Lower leg skin (tissue), 4 donors: Measurements from ENCODE around the gene UPF1. TPM values are rescaled to one million over a fixed set of nuclear protein-coding genes. Genes with fewer than 3 reads are reported as not detected.

Experiments used
- DNase-seq, 2 donors: peaks; one replicate each; pipeline ENCODE4 v3.0.0-alpha.2; 2019; ENCODE audit warnings: low spot score in 2 of 2
- H3K4me3 ChIP-seq: fragments of 200-600 bp; sonication (generic); 2 replicates; pipeline ENCODE4 v1.5.1; 2017; ENCODE audit warnings: mild to moderate bottlenecking, low read depth; ENCODE audit not compliant: poor library complexity, severe bottlenecking
- CTCF ChIP-seq, 3 donors: fragments of 450-650 bp; IDR thresholded peaks; one replicate each; pipeline ENCODE4 v1.5.1; 2016; ENCODE audit warnings: antibody characterized with exemption in 3 of 3, mild to moderate bottlenecking in 3 of 3, moderate library complexity in 2 of 3
- POLR2A ChIP-seq, 2 donors: fragments of 450-650 bp; IDR thresholded peaks; one replicate each; pipeline ENCODE4 v1.6.1; 2016 to 2017; ENCODE audit warnings: antibody characterized with exemption in 2 of 2, mild to moderate bottlenecking in 1 of 2, moderate library complexity in 1 of 2
- WGBS, 2 donors: methylation state at CpG; one replicate each; pipeline ENCODE4 v1.1.5; 2018; 5-methylcytosine and 5-hydroxymethylcytosine counted together
- intact Hi-C: fragments of 100-400 bp; cut with DNase I; formaldehyde crosslinking; loops from one replicate; pipeline ENCODE4 v1.15.0; 2023; ENCODE audit warnings: low total_unique reads
- total RNA-seq, 4 donors: library from RNA; depleted of rRNA; stranded (reverse); fragments of >200 nt; gene quantifications; one replicate each; pipeline ENCODE4 v1.1.0, GENCODE V29; 2016

UPF1 gene
- total RNA-seq, 4 donors from 2014 or later: 91.6 to 116 (median 102) TPM

- WGBS, 2 donors: 4 to 5% methylated on average over 35 to 43 of the region's 68 CpGs
- intact Hi-C loops: no loop called here
- TF ChIP-seq POLR2A (IDR thresholded peaks at IDR 0.05): no peak
- TF ChIP-seq CTCF (IDR thresholded peaks at IDR 0.05): no peak
- no peak overlapping the region for H3K4me3 ChIP-seq
- no peak for DNase-seq
Observed at GRCh38 chr19:18788529-18789421, 43.0 kb upstream of the UPF1 start.

- no peak overlapping the region for H3K4me3 ChIP-seq
- no peak for DNase-seq
- TF ChIP-seq POLR2A (IDR thresholded peaks at IDR 0.05): no peak
- no peak for TF ChIP-seq CTCF (IDR thresholded peaks at IDR 0.05)
- intact Hi-C loops: no loop called here
- WGBS, 2 donors: 2 to 4% methylated on average over 22 to 28 of the region's 38 CpGs
Observed at GRCh38 chr19:18789422-18789869, 42.3 kb upstream of the UPF1 start.

- intact Hi-C loops: no loop called here
- WGBS, 2 donors: 1 to 2% methylated on average over 48 to 58 of the region's 65 CpGs
- H3K4me3 ChIP-seq: no peak overlapping the region
- no peak for DNase-seq
- no peak for TF ChIP-seq POLR2A (IDR thresholded peaks at IDR 0.05)
- no peak for TF ChIP-seq CTCF (IDR thresholded peaks at IDR 0.05)
Observed at GRCh38 chr19:18789883-18790565, 41.7 kb upstream of the UPF1 start.

- H3K4me3 ChIP-seq: no peak within 1 kb of the TSS
- WGBS, 2 donors: 2 to 4% methylated on average over 40 to 41 of the region's 61 CpGs
- intact Hi-C loops: no loop called here
- no peak for DNase-seq
- TF ChIP-seq CTCF (IDR thresholded peaks at IDR 0.05) (no peak), POLR2A (IDR thresholded peaks at IDR 0.05) (no peak)
Observed at GRCh38 chr19:18790566-18791314, 41.0 kb upstream of the UPF1 start, which contains the start of gene COMP. COMP (minus strand) TSS chr19:18791305; CDS start chr19:18791269, 36 bp downstream.

GRCh38 chr19:18791315-18791678 is 40.5 kb upstream of the UPF1 start:
- whole genome bisulfite sequencing, 2 donors: 24 to 27% methylated on average over 21 of the region's 21 CpGs
- intact Hi-C loops: no loop called here
- no peak overlapping the region for H3K4me3 ChIP-seq
- DNase-seq: no peak
- no peak for TF ChIP-seq CTCF (IDR thresholded peaks at IDR 0.05)
- TF ChIP-seq POLR2A (IDR thresholded peaks at IDR 0.05): no peak
